ENCODE measurements around the gene TMEM17.

DNA sequence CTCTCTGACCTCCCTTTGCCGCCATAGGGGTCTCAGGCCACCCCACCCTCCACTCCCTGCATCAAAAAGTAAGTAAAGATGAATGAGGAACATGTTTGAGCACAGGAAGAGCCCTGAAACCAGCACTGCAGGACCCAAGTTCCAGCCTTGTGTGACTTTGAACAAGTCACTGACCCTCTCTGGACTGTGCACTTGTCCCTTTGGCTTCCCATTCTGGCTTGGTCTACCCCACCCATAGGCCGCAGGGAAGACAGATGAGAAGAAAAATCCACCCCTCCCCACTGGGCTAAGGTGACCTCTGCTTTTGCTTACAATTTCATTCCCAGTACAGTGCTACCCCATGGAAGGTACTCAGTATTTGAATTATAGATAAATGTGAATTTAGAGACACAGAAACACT is 43.8 kb downstream of the TMEM17 start:
- TF ChIP-seq, protein P1, sequence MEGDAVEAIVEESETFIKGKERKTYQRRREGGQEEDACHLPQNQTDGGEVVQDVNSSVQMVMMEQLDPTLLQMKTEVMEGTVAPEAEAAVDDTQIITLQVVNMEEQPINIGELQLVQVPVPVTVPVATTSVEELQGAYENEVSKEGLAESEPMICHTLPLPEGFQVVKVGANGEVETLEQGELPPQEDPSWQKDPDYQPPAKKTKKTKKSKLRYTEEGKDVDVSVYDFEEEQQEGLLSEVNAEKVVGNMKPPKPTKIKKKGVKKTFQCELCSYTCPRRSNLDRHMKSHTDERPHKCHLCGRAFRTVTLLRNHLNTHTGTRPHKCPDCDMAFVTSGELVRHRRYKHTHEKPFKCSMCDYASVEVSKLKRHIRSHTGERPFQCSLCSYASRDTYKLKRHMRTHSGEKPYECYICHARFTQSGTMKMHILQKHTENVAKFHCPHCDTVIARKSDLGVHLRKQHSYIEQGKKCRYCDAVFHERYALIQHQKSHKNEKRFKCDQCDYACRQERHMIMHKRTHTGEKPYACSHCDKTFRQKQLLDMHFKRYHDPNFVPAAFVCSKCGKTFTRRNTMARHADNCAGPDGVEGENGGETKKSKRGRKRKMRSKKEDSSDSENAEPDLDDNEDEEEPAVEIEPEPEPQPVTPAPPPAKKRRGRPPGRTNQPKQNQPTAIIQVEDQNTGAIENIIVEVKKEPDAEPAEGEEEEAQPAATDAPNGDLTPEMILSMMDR (conservative IDR thresholded peaks at IDR 0.05; ENCODE audit: low read depth in 2 of 2): no peak
- TF ChIP-seq EZH2phosphoT487 (IDR thresholded peaks at IDR 0.05; ENCODE audit: unreplicated experiment) (no peak), EZH2 (IDR thresholded peaks at IDR 0.05; ENCODE audit: low read depth, unreplicated experiment) (no peak), POLR2AphosphoS5 (IDR thresholded peaks at IDR 0.05; ENCODE audit: low read depth) (no peak), NANOG (IDR thresholded peaks at IDR 0.05; ENCODE audit: borderline replicate concordance) (no peak), ZNF331 (CRISPR knock-in tag; IDR thresholded peaks at IDR 0.05; ENCODE audit: low read depth) (no peak), CREB1 (CRISPR knock-in tag; IDR thresholded peaks at IDR 0.05; ENCODE audit: low read depth) (no peak), JUNB (IDR thresholded peaks at IDR 0.05; ENCODE audit: unreplicated experiment) (no peak), STAT1 (IDR thresholded peaks at IDR 0.05; ENCODE audit: unreplicated experiment) (no peak)
- TF ChIP-seq, protein P2, sequence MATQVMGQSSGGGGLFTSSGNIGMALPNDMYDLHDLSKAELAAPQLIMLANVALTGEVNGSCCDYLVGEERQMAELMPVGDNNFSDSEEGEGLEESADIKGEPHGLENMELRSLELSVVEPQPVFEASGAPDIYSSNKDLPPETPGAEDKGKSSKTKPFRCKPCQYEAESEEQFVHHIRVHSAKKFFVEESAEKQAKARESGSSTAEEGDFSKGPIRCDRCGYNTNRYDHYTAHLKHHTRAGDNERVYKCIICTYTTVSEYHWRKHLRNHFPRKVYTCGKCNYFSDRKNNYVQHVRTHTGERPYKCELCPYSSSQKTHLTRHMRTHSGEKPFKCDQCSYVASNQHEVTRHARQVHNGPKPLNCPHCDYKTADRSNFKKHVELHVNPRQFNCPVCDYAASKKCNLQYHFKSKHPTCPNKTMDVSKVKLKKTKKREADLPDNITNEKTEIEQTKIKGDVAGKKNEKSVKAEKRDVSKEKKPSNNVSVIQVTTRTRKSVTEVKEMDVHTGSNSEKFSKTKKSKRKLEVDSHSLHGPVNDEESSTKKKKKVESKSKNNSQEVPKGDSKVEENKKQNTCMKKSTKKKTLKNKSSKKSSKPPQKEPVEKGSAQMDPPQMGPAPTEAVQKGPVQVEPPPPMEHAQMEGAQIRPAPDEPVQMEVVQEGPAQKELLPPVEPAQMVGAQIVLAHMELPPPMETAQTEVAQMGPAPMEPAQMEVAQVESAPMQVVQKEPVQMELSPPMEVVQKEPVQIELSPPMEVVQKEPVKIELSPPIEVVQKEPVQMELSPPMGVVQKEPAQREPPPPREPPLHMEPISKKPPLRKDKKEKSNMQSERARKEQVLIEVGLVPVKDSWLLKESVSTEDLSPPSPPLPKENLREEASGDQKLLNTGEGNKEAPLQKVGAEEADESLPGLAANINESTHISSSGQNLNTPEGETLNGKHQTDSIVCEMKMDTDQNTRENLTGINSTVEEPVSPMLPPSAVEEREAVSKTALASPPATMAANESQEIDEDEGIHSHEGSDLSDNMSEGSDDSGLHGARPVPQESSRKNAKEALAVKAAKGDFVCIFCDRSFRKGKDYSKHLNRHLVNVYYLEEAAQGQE (IDR thresholded peaks at IDR 0.05; ENCODE audit: unreplicated experiment): no peak
- TF ChIP-seq, protein P3, sequence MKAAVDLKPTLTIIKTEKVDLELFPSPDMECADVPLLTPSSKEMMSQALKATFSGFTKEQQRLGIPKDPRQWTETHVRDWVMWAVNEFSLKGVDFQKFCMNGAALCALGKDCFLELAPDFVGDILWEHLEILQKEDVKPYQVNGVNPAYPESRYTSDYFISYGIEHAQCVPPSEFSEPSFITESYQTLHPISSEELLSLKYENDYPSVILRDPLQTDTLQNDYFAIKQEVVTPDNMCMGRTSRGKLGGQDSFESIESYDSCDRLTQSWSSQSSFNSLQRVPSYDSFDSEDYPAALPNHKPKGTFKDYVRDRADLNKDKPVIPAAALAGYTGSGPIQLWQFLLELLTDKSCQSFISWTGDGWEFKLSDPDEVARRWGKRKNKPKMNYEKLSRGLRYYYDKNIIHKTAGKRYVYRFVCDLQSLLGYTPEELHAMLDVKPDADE (IDR thresholded peaks at IDR 0.05): no peak
